ENCODE data around the gene PARP12.

PARP12 gene

DNA sequence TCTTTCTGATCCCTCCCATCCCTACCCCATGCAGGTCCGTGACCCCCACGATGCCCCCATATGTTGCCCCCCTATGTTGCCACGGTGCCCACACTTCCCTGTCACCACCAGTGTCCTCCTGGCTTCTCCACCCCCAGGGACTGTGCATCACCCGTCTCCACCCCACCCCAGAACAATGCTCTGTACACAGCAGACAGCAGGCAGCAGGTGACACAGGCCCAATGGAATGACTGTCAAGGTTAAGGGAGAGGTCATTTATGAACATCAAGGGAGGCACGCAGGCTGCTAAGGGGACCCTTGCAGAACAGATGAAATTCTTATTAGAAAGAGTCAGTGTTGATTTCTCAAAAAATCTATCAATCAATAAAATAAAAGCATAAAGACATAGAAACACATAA is 71.5 kb downstream of the PARP12 start:
- DNase-seq (ENCODE audit: low read depth in 2 of 2), result no peak

DNA sequence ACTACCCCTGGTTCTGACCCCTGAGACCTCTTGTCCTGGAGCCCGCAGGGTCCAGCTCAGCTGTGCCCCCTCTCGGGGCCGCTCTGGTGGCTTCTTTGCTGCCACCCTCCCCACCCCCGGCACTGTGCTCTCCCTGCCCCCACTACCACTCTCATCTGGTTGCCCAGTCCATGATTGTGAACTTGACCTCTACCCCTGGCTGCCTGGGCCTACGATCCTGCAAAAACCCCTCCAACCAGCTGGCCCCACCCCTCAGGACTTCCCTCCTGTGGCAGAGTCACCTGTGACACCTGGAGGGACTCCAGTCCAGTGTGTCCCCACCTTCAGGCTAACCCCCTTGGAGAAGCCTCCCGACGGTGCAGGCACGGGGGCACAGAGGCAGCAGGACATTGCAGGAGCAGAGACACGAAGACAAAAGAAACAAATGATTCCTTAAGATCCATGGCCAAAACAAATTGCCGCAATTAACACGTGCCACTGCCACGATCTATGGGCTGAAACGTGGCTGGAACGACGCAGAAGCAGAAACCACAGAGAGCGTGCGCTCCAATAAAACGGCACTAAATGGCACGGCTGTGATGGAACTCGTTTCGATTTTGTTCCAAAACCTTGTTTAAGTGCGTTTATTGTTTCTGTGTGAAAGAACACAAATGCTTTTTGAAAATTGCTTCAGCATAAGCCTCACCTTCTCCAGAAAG is 72.0 kb downstream of the PARP12 start:
- DNase-seq (ENCODE audit: low read depth in 2 of 2), result no peak

DNA sequence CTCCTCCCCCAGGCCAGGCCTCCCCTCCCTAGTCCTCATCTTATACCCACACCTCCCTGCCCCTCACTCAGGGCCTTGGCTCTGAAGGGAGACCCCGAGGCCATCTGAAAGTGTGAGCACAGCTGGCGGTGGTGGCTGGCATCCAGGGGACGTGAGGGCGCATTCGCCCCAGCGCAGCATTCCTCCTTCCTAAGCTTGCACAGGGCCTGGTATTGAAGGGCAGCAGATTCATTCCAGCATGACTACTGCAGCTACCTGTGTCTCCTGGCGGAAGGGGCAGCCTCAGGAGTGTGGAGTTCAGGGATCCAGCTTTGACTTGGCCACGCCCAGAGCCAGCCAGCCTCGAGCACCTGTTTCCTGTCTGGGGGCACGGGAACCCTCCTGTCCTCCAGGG is 72.6 kb downstream of the PARP12 start:
- no peak for DNase-seq (ENCODE audit: low read depth in 2 of 2)

DNA sequence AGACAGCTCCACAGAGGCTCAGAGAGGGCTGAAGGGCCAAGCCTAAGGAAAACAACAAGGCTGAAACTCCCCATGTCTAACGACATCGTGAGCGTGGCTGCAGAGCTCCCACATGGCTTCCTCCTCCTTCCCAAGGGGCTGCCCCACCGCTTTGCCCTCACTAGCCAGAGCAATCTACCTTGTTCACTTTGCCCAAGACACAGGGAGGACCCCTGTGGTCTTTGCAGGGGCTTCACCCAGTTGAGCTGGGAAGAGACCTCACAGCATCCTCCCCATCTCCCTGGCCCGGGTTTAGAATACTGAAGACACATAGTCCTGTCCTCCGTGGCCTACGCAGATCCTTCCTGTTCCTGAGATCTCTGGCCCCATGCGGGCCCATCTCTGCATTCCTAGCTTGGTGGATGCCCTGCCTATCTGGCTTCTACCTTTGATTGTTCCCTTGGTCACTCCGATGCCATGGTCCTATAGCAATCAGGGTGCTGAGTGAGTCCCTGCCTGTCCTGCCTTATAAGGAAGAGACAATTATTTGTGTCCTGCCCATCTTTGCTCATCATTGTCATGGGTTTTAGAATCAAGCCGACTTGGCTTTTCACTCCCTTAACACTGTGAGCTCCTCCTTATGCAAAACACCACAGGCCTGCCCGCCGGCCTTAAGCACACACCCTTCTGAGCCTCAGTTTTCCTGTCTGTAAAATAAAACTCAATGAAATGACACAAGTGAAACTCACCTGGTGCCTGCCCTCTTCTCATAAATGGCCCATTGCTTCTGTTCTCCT is 73.2 kb downstream of the PARP12 start:
- DNase-seq (ENCODE audit: low read depth in 2 of 2), result no peak

DNA sequence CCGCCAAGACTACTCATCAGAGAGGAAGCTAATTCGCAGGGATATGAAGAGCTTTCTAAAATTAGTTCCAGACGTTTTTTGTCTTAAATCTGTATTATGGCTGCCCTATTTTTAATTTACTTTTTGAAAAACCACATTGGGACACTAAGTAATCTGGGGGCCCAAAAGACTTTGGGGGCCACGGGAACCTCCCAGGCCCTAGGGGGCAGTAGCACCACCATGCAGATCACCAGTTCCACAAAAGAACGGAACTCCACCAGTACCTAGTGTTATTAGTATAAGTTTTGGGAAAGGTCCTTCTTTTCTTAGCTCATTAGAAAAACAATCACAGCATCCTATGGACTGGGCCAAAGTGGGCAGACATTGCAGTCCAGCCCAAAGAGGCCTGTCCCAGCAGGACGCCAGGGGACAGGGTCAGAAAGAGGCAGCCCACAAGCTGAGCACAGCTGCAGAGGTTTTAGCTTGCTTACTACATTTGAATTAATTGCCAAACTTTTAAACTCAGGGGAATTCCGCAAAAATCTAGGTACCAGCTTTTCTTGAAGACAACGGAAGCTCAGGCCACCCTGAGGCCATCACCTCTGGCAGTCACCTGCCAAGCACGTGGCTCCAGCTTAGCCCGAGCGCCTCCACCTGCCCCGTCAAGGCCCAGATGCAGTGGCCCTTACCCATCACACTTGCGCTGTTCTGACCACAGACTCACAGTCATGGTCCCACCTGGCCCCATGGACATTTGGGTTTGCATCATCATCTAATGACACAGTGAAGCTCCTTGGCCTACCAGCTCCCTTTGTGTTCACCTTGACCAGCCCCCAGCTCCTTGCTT is 74.8 kb downstream of the PARP12 start:
- DNase-seq (ENCODE audit: low read depth in 2 of 2), result no peak

DNA sequence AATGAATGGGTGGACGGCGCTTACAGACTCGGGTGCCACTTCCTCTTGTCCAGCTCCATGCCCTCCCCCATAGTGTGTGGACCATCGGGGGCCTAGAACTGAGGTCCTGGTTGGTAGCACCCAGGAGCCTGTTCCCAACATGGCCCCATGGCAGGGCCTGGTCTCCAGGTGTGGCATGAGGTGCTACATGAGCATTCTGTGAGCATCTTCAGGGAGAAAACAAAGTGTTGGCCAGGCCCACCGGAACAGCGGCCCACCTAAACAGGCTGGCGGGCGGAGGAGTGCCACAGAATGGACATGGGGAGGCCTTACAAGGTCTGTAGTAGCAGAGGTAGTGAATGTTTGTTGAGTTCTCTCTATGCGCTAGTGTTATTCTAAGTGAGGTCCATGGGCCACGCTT is 76.9 kb downstream of the PARP12 start:
- DNase-seq (ENCODE audit: low read depth in 2 of 2), result no peak

DNA sequence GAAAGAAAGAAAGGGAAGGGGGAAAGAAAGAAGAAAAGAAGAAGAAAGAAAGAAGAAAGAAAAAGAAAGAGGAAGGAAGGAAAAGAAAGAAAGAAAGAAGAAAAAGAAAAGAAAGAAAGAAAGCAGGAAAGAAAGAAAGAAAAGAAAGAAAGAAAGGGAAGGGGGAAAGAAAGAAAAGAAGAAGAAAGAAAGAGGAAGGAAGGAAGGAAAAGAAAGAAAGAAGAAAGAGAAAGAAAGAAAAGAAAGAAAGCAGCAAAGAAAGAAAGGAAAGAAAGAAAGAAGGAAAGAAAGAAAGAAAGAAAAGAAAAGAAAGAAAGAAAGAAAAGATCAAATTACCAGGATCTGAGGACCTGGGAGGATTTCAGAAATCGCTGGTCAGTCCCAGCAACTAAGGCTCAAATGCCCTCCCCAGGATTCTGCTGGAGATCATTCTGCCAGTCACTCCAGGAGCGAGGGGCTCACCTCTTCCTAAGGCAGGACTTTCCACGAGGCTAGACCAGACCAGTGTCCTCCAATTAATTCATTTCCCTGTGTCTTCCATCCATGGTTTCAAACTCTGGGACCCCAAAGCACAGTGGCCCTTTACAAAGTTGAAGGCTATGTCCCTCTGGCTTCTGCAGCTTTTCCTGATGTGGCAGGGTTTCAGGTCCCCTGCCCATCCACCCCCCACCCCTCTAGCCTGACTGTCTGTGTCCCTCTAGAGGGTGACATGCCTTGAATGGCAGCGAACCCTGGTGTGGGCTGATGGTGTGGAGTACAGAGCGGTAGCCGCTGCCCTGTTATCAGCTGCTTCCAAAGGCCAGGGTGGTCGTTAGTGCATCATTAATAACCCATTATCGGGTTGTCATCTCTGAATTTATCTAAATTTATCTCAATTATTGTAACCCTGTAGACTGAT is 77.9 kb downstream of the PARP12 start:
- no peak for DNase-seq (ENCODE audit: low read depth in 2 of 2)

DNA sequence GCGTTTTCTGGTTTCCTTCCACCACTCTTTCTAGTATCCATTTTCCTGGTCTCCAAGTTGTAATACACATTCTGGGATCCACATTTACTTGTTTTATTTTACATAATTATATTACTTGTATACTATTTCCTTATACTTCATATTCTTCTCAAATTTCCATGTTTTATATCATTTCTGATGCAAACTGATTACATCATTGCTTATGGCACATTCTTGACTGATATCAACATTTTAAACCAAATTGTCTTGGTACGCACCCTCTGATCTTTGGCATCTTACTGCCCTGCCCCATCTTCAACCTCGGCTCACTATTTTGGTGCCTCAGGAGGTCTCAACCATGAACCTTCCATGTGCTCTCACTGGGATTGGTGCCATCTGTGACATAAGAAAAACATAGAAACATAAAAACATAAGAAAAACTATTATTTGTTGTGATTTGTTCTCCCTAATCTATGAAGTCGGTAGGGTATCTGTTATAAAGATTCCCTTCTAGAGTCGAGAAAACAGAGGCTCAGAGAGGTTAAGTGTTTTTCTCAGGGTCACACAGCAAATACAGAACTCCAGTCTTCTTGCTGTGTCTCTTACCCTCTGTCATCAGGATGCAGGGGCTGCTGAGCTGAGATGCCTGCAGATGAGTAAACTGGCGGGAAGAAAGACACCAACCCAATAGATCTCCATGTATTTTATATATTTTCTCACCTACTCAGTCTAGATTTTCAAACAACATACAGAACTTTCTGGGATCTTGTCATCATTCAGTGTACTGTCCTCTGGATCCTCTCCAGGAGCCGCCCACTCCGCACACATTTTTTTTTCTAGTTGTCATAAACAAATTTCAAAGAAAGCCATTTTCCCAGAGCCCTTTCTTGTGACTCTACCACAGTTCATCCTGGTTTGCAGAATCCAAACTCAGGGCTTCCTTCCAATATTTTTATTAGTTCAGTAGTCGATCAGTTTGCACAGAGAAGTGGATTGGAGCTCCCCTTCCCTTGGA is 79.5 kb downstream of the PARP12 start:
- no peak for DNase-seq (ENCODE audit: low read depth in 2 of 2)

DNA sequence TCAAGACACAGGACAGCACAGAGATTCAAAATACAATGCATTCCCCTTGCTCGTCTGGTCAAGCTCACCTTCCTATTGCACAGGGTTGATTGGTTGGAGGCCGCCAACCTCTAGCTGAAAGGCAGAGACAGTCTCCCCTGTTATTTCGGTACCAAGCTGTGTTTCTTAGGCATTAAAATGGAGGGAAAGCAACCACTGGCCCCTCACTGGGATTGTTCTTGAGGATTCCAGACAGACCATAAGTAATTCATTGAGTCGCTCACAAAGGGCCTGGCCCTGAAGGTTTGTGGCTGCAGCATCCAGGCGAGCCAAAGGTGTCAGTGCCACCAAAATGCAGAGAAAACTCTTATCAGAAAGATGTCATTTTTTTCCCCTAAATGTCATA is 81.2 kb downstream of the PARP12 start:
- no peak for DNase-seq (ENCODE audit: low read depth in 2 of 2)

DNA sequence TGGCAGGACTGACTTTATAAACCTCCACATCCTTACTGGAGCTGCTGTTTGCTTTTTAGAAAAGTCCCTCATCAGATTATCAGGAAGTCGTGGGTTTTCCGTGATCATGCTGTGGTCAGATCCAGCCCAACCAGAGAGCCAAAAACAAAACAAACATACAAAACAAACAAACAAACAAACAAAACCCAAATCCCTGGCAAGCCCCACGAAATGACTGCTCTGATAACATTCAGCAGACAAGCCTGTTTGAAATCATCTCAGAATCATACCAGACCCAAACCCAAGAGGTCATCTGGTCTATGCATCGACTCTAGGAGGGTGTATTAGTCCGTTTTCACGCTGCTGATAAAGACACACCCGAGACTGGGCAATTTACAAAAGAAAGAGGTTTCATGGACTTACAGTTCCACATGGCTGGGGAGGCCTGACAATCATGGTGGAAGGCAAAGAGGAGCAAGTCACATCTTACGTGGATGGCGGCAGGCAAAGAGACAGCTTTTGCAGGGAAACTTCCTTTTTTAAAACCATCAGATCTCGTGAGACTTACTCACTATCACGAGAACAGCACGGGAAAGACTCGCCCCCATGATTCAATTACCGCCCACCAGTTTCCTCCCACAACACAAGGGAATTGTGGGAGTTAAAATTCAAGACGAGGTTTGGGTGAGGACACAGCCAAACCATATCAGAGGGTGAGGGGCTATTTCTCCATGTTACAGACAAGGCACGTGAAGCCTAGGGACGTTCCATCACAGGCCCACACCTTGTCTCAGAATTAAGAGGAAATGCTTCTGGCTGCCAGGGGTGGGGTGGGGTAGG is 85.7 kb downstream of the PARP12 start:
- no peak for DNase-seq (ENCODE audit: low read depth in 2 of 2)

DNA sequence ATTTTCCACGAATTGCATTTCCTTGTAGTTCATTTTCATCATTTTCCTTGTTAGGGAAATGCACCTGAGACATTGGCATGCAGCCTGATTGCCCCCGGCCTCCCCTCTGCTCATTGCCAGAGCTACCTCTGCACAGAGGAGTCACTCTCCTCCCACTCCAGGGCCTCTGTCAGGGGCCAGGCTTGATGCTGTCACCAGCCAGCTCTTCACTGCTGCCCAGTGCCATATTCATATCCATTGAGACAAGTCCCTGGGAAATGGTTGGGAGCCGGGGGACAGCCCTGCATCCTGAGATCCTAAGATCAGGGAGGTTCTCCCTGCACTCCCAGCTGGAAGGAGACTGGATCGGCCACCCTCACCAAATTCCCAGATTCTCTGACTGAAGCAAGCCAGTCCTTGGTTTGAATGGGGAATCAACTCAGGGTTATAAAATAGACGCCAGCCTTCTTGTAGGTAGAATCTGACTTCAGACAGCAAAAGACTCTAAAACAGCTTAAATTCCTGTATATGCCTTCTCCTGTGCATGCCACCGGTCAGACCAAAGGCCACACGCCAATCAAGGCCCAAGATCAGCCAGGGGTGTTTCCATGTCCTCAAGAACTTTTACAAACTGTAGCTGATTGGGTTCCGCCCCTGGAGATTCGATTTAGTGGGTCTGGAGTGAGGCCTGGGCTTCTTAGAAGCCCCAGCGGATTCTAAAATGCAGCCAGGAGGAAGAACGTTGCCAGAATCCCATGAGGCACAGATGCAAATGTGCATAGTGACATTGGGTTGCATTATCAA is 86.5 kb downstream of the PARP12 start:
- no peak for DNase-seq (ENCODE audit: low read depth in 2 of 2)

DNA sequence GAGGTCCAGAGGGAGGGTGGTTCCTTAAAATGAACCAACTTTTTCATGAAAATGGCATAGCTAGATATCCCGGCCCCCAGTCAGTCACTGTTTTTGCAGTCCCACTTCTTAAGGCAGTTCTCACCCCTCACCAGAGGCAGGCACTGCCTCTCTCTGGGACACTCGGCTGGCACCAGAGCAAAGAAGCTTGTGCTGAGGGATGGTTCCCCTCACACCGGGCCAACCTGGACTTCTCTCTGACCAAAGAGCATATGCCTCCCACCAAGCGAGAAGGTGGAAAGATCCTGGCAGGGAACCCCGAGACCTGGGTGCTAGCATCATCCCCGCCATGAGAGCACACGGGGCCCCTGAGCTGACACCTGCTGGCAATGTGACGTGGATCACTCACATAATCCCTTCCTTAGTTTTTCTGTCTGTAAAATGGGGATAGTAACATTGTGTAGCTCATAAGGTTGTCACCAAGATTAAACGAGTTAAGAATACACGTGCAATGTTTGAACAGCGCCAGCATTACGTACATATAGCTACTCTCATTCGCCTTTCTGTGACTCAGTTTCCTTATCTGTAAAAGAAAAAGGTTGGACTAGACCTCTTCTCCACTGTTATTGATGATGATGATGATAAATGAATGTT is 88.5 kb downstream of the PARP12 start:
- no peak for DNase-seq (ENCODE audit: low read depth in 2 of 2)
